ENCODE measurements around the gene GPS2. TPM values are rescaled to one million over a fixed set of nuclear protein-coding genes. Genes with fewer than 3 reads are reported as not detected.

Gene GPS2
- 100 to 1,000 TPM in 3 of 4 donors, 10 to 100 TPM in 1; 96.5 to 578 (median 150) TPM for total RNA-seq

GRCh38 chr17:7314719-7315569 is at the start of gene GPS2:
GPS2 (minus strand) TSS chr17:7315360; CDS start chr17:7315052, 308 bp downstream.
- Histone ChIP-seq H3K36me3 (peaks cover 0 to 42% (median 15%) of the 10 kb centered on the region in 4 donors), H3K27ac (peak within 1 kb of the TSS; percentile 93 to 98 (median 95)), H3K4me1 (peaks cover 12 to 41% (median 26%) of the 10 kb centered on the region in 4 donors), H3K9me3 (no peaks in the 10 kb centered on the region), H3K4me3 (peak within 1 kb of the TSS; percentile 30 to 94 (median 91)), H3K27me3 (no peaks in the 10 kb centered on the region)
- in situ Hi-C loops (cut with MboI; ENCODE audit: low pct_ligation_motif_present in 1 of 4, low pct_unique_long_range_greater_than_20kb in 1 of 4, low sequenced_read_pairs in 3 of 4) (no loop called here), intact Hi-C loops (cut with DNase I; ENCODE audit: low total_unique reads) (no loop called here)
- TF ChIP-seq POLR2AphosphoS5 (IDR thresholded peaks at IDR 0.05): peak; percentile 90 to 97 (median 95)
- no peak for TF ChIP-seq EP300 (IDR thresholded peaks at IDR 0.05; ENCODE audit: low read depth)
- peak; percentile 82 for TF ChIP-seq POLR2A (IDR thresholded peaks at IDR 0.05)
- peak; percentile 96 for DNase-seq
- 1% methylated on average over 30 of the region's 95 CpGs; no CpG with 5 or more reads in 1 of the 2 donors for WGBS, 2 donors (ENCODE audit: low coverage in 1 of 2)

- Histone ChIP-seq H3K36me3 (no peaks in the 10 kb centered on the region), H3K9me3 (no peaks in the 10 kb centered on the region), H3K27me3 (no peaks in the 10 kb centered on the region), H3K4me3 (no peak overlapping the region), H3K27ac (no peak overlapping the region), H3K4me1 (no peaks in the 10 kb centered on the region)
- intact Hi-C loops (cut with DNase I; ENCODE audit: low total_unique reads) (no loop called here), in situ Hi-C loops (cut with MboI; ENCODE audit: low pct_ligation_motif_present in 1 of 4, low pct_unique_long_range_greater_than_20kb in 1 of 4, low sequenced_read_pairs in 3 of 4) (loop anchor here in 1 of 4 donors (10.0 kb wide), 1 partner anchor 71 kb away; the partner anchor contains the start of genes FGF11 and TMEM102)
- DNase-seq: no peak
- WGBS, 2 donors (ENCODE audit: low coverage in 1 of 2): 88 to 97% methylated on average over 5 to 6 of the region's 6 CpGs
- TF ChIP-seq CTCF (IDR thresholded peaks at IDR 0.05) (no peak), POLR2A (IDR thresholded peaks at IDR 0.05) (no peak), POLR2AphosphoS5 (IDR thresholded peaks at IDR 0.05) (no peak), EP300 (IDR thresholded peaks at IDR 0.05; ENCODE audit: low read depth) (no peak)
Observed at GRCh38 chr17:7363311-7363710, 48.2 kb upstream of the GPS2 start.

GRCh38 chr17:7361906-7362305 is 46.7 kb upstream of the GPS2 start:
- no peaks in the 10 kb centered on the region for H3K27me3 ChIP-seq
- 34% methylated on average over 3 of the region's 3 CpGs; no CpG with 5 or more reads in 1 of the 2 donors for WGBS, 2 donors (ENCODE audit: low coverage in 1 of 2)
- TF ChIP-seq CTCF (IDR thresholded peaks at IDR 0.05) (no peak), EP300 (IDR thresholded peaks at IDR 0.05; ENCODE audit: low read depth) (no peak), POLR2AphosphoS5 (IDR thresholded peaks at IDR 0.05) (no peak), POLR2A (IDR thresholded peaks at IDR 0.05) (no peak)
- intact Hi-C loops (cut with DNase I; ENCODE audit: low total_unique reads): no loop called here
- no peaks in the 10 kb centered on the region for H3K36me3 ChIP-seq
- H3K9me3 ChIP-seq: no peaks in the 10 kb centered on the region
- no peak for DNase-seq
- in situ Hi-C loops (cut with MboI; ENCODE audit: low pct_ligation_motif_present in 1 of 4, low pct_unique_long_range_greater_than_20kb in 1 of 4, low sequenced_read_pairs in 3 of 4): loop anchor here in 1 of 4 donors (10.0 kb wide), 1 partner anchor 73 kb away; the partner anchor contains the start of genes FGF11 and TMEM102
- H3K4me3 ChIP-seq: no peak overlapping the region
- H3K27ac ChIP-seq: no peak overlapping the region
- no peaks in the 10 kb centered on the region for H3K4me1 ChIP-seq

- Histone ChIP-seq H3K27me3 (no peaks in the 10 kb centered on the region), H3K4me1 (peaks cover 7 to 38% (median 18%) of the 10 kb centered on the region in 4 donors), H3K36me3 (no peaks in the 10 kb centered on the region), H3K9me3 (no peaks in the 10 kb centered on the region), H3K4me3 (no peak overlapping the region), H3K27ac (peak overlapping the region in 3 of 4 donors; percentile 22 to 61 (median 55))
- intact Hi-C loops (cut with DNase I; ENCODE audit: low total_unique reads): loop anchor here (10.0 kb wide), 1 partner anchor 197 kb away; the partner anchor contains the start of gene TNFSF13
- WGBS, 2 donors (ENCODE audit: low coverage in 1 of 2): 63 to 78% methylated on average over 1 to 2 of the region's 2 CpGs
- TF ChIP-seq CTCF (IDR thresholded peaks at IDR 0.05): no peak
- TF ChIP-seq EP300 (IDR thresholded peaks at IDR 0.05; ENCODE audit: low read depth): no peak
- no peak for TF ChIP-seq POLR2A (IDR thresholded peaks at IDR 0.05)
- TF ChIP-seq POLR2AphosphoS5 (IDR thresholded peaks at IDR 0.05): no peak
- in situ Hi-C loops (cut with MboI; ENCODE audit: low pct_ligation_motif_present in 1 of 4, low pct_unique_long_range_greater_than_20kb in 1 of 4, low sequenced_read_pairs in 3 of 4): loop anchor here in 1 of 4 donors (10.0 kb wide), 1 partner anchor 77 kb away; the partner anchor contains the start of genes FGF11 and TMEM102
- DNase-seq: no peak
Observed at GRCh38 chr17:7357381-7357780, 42.2 kb upstream of the GPS2 start.
